ENCODE results near the gene MTHFSD.

MTHFSD gene

GRCh38 chr16:86495357-86495701, 59.7 kb downstream of the MTHFSD start:
- in situ Hi-C loops (cut with HindIII; ENCODE audit: low sequenced_read_pairs) = no loop called here

GRCh38 chr16:86494565-86495356, 60.3 kb downstream of the MTHFSD start:
- in situ Hi-C loops (cut with HindIII; ENCODE audit: low sequenced_read_pairs) = no loop called here

GRCh38 chr16:86494039-86494564, 60.9 kb downstream of the MTHFSD start:
- in situ Hi-C loops (cut with HindIII; ENCODE audit: low sequenced_read_pairs) = no loop called here

- in situ Hi-C loops (cut with HindIII; ENCODE audit: low sequenced_read_pairs) = no loop called here
These were observed 61.9 kb downstream of the MTHFSD start for GRCh38 chr16:86492961-86493629.

GRCh38 chr16:86492267-86492960, 62.6 kb downstream of the MTHFSD start:
- in situ Hi-C loops (cut with HindIII; ENCODE audit: low sequenced_read_pairs) = no loop called here

- in situ Hi-C loops (cut with HindIII; ENCODE audit: low sequenced_read_pairs) = no loop called here
These were observed 63.4 kb downstream of the MTHFSD start for GRCh38 chr16:86491640-86492023.

- in situ Hi-C loops (cut with HindIII; ENCODE audit: low sequenced_read_pairs) = no loop called here
These were observed 64.0 kb downstream of the MTHFSD start for GRCh38 chr16:86490859-86491639.

GRCh38 chr16:86485746-86486145, 69.3 kb downstream of the MTHFSD start:
- in situ Hi-C loops (cut with HindIII; ENCODE audit: low sequenced_read_pairs) = no loop called here

- in situ Hi-C loops (cut with HindIII; ENCODE audit: low sequenced_read_pairs) = no loop called here
These were observed 70.8 kb downstream of the MTHFSD start for GRCh38 chr16:86484240-86484639.

GRCh38 chr16:86481607-86482006, 73.4 kb downstream of the MTHFSD start:
- in situ Hi-C loops (cut with HindIII; ENCODE audit: low sequenced_read_pairs) = no loop called here

GRCh38 chr16:86480444-86480843, 74.6 kb downstream of the MTHFSD start:
- in situ Hi-C loops (cut with HindIII; ENCODE audit: low sequenced_read_pairs) = no loop called here
